ENCODE results near the gene DES. TPM values are rescaled to one million over a fixed set of nuclear protein-coding genes. Genes with fewer than 3 reads are reported as not detected.

DES gene
- total and polyA plus RNA-seq, 2 of the 4 experiments (the other 2 are of a cell fraction), result 4.3 to 4.9 TPM

DNA sequence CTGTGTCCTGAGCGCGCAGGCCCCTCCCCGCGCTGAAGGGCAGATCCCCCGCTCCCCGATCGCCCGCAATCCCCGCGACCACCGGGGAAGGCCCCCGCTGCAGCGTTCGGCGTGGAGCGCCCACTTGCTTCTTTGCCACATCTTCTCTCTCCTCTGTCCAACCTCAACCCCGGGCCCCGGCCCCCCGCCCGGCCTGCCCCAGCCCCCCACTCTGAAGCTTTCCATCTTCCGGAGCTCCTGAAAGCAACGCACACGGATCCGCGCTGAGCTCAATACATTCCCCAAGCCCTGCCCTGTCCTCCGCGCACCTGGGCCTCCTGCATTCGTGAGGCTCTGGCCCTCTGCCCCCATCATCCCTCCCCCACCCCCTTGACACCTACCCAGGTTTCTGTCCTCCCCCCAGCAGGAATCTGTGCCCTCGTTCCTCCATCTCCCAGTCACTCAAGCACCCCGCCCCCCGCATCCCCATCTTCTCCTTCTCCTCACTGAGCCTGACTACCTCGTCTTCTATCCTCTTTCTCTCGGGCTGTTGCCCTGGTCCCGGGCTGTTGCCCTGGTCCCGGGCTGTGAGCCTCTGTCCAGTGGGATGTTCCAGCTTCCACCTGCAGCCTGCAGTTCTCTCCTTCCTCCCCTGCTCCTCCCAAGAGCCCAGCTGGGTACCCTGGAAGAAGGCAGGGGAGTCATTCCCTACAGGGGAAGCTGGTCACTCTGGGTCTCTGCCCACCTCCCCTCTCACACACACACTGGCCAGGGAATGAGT is 24.3 kb downstream of the DES start:
- peaks cover 18 to 34% of the 10 kb centered on the region in 2 experiments for H3K79me1 ChIP-seq (ENCODE audit: low read depth in 1 of 2, low read length in 2 of 2)
- peak overlapping the region; percentile 93 for H3K14ac ChIP-seq (replicated peaks; ENCODE audit: low read depth, low read length)
- peak overlapping the region; percentile 87 for H3K23ac ChIP-seq (ENCODE audit: low read depth, low read length)
- peak overlapping the region; percentile 27 for H2BK120ac ChIP-seq (ENCODE audit: low read depth, low read length)
- H3K18ac ChIP-seq (ENCODE audit: low read depth, low read length), result peak overlapping the region; percentile 75; the same call in 1 of the 2 replicates
- TF ChIP-seq, protein P1, sequence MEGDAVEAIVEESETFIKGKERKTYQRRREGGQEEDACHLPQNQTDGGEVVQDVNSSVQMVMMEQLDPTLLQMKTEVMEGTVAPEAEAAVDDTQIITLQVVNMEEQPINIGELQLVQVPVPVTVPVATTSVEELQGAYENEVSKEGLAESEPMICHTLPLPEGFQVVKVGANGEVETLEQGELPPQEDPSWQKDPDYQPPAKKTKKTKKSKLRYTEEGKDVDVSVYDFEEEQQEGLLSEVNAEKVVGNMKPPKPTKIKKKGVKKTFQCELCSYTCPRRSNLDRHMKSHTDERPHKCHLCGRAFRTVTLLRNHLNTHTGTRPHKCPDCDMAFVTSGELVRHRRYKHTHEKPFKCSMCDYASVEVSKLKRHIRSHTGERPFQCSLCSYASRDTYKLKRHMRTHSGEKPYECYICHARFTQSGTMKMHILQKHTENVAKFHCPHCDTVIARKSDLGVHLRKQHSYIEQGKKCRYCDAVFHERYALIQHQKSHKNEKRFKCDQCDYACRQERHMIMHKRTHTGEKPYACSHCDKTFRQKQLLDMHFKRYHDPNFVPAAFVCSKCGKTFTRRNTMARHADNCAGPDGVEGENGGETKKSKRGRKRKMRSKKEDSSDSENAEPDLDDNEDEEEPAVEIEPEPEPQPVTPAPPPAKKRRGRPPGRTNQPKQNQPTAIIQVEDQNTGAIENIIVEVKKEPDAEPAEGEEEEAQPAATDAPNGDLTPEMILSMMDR (conservative IDR thresholded peaks at IDR 0.05; ENCODE audit: low read depth, low read length), result no peak
- TF ChIP-seq CEBPB (IDR thresholded peaks at IDR 0.05; ENCODE audit: low read depth, low read length) (no peak), MXI1 (IDR thresholded peaks at IDR 0.05; ENCODE audit: borderline replicate concordance, low read depth, low read length) (no peak), NFE2L2 (IDR thresholded peaks at IDR 0.05; ENCODE audit: low read depth, low read length) (no peak), RAD21 (IDR thresholded peaks at IDR 0.05; ENCODE audit: low read length) (no peak), MAFK (IDR thresholded peaks at IDR 0.05; ENCODE audit: low read depth, low read length) (no peak)
- in situ Hi-C loops (cut with MboI; ENCODE audit: low sequenced_read_pairs), result no loop called here
- H2BK5ac ChIP-seq (ENCODE audit: low read depth, low read length, poor library complexity, severe bottlenecking), result peak overlapping the region; percentile 65
- peak overlapping the region; percentile 76 for H2AFZ ChIP-seq (replicated peaks; ENCODE audit: low read length, poor library complexity)
- H2BK15ac ChIP-seq (ENCODE audit: low read depth, low read length), result 0 out of 3 replicates have a peak overlapping the region, but pooled peaks have one; percentile 57
- H3K4me1 ChIP-seq (ENCODE audit: control insufficient read depth, insufficient read depth, low read length), result peaks cover 29% of the 10 kb centered on the region
- H3K9me1 ChIP-seq (ENCODE audit: insufficient read depth, low read length), result peaks cover 15% of the 10 kb centered on the region
- peak overlapping the region; percentile 88 for H3K9ac ChIP-seq (ENCODE audit: low read depth, low read length)
- H3K4ac ChIP-seq (ENCODE audit: low read depth, low read length), result peak overlapping the region; percentile 86
- DNase-seq (no peak), ATAC-seq (ENCODE audit: low read depth) (peak; percentile 8; the same call in 1 of the 2 replicates)
- intact Hi-C loops (cut with micrococcal nuclease), result no loop called here
- H2BK20ac ChIP-seq (ENCODE audit: low read depth, low read length), result peak overlapping the region; percentile 34; the same call in 1 of the 2 replicates
- peak overlapping the region; percentile 93 for H2AK9ac ChIP-seq (replicated peaks; ENCODE audit: low read depth, low read length, poor library complexity)
- no peaks in the 10 kb centered on the region for H3K9me3 ChIP-seq (ENCODE audit: control insufficient read depth, insufficient read depth, low read length)
- H3K27ac ChIP-seq (ENCODE audit: insufficient read depth, low read length), result peak overlapping the region; percentile 81
- POLR2A ChIA-PET (ENCODE audit: unreplicated experiment), result interaction anchor here (1.5 kb wide), 1 partner anchor 11 kb away, joined by 6 read pairs; no protein-coding TSS in a partner anchor
- peaks cover 17% of the 10 kb centered on the region; the same call in 1 of the 2 replicates for H3K36me3 ChIP-seq (ENCODE audit: control insufficient read depth, insufficient read depth, low read length)
- dilution Hi-C loops (cut with HindIII; ENCODE audit: low sequenced_read_pairs, unreplicated experiment), result no loop called here
- peak overlapping the region; percentile 55 for H4K91ac ChIP-seq (ENCODE audit: insufficient read depth, low read depth, low read length)
- peak overlapping the region; percentile 63 to 69 for H4K8ac ChIP-seq (ENCODE audit: low read depth in 2 of 2, low read length in 2 of 2)
- H3K4me2 ChIP-seq (ENCODE audit: low read depth, low read length), result peak overlapping the region; percentile 73
- no peaks in the 10 kb centered on the region; the same call in 1 of the 2 replicates for H4K20me1 ChIP-seq (ENCODE audit: insufficient read depth, low read length)
- no peaks in the 10 kb centered on the region; the same call in 1 of the 2 replicates for H3K27me3 ChIP-seq (ENCODE audit: control insufficient read depth, insufficient read depth, low read length)
- H3K4me3 ChIP-seq (ENCODE audit: insufficient read depth, low read depth, low read length), result peak overlapping the region; percentile 91
- H2AK5ac ChIP-seq (ENCODE audit: low read depth, low read length), result peak overlapping the region; percentile 85
- H3K56ac ChIP-seq (ENCODE audit: extremely low read depth, insufficient read depth, low read length), result peak overlapping the region; percentile 1; the same call in 1 of the 2 replicates
- no TSS peak for BruUV-seq (replicated peaks)
- CTCF ChIA-PET, result interaction anchor here (0.6 kb wide), 1 partner anchor 265 kb away, joined by 4 read pairs; no protein-coding TSS in a partner anchor
- H4K5ac ChIP-seq (ENCODE audit: low read depth, low read length), result peak overlapping the region; percentile 52; the same call in 1 of the 2 replicates
- 4% methylated on average over 5 of the region's 35 CpGs; no CpG with 5 or more reads in 1 of the 2 experiments for WGBS, 2 experiments (ENCODE audit: extremely low coverage in 2 of 2, insufficient read length in 1 of 2)
